Mesothelial cell of epicardium (in vitro differentiated cells): Measurements from ENCODE around the gene FABP6. TPM values are rescaled to one million over a fixed set of nuclear protein-coding genes. Genes with fewer than 3 reads are reported as not detected.

Source experiments
- DNase-seq, 2 experiments: peaks; one replicate each; pipeline ENCODE4 v3.0.0; 2021; ENCODE audit warnings: low spot score in 2 of 2; ENCODE audit not compliant: unreplicated experiment in 2 of 2
- H3K27ac Mint-ChIP-seq: 2 replicates; pipeline ENCODE4 v1.8.0; 2021; ENCODE audit warnings: mixed read lengths
- H3K27me3 Mint-ChIP-seq: 2 replicates; pipeline ENCODE4 v1.8.0; 2021; ENCODE audit warnings: low read depth, mixed read lengths
- H3K36me3 Mint-ChIP-seq: 2 replicates; pipeline ENCODE4 v1.8.0; 2021; ENCODE audit warnings: mixed read lengths
- H3K4me1 Mint-ChIP-seq: 2 replicates; pipeline ENCODE4 v1.8.0; 2021; ENCODE audit warnings: mixed read lengths
- H3K4me3 Mint-ChIP-seq: 2 replicates; pipeline ENCODE4 v1.8.0; 2021; ENCODE audit warnings: mild to moderate bottlenecking, moderate library complexity, mixed read lengths
- H3K9me3 Mint-ChIP-seq: 2 replicates; pipeline ENCODE4 v1.8.0; 2021; ENCODE audit warnings: mixed read lengths
- CTCF ChIP-seq: fragments of 200-600 bp; sonication (generic); IDR thresholded peaks from one replicate; pipeline ENCODE4 v1.5.0; 2021; ENCODE audit warnings: antibody characterized with exemption; ENCODE audit not compliant: unreplicated experiment
- total RNA-seq: library from RNA; stranded (reverse); gene quantifications from 3 replicates; pipeline ENCODE4 v1.2.1, GENCODE V29; 2021

Gene FABP6
- total RNA-seq, 1 donor from 2014 or later = not detected

DNA sequence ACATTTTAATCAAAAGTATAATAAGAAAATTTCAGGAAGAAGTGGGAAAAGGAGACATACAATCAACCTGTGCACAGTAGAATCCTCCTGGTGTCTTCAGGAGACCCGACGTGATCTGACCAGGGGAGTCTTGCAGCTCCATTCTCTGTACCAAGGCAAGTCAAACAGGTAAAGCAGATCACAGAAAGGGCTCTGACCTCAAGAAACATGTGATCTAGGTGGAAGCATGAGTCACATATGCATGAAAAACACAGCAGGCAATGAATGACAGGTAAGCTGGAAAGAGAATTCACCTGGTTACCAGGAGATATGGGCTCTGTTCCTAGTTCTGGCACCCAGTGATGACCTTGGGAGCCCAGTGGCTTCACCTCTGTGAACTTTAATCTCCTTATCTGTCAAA is 19.4 kb upstream of the FABP6 start:
- H3K36me3 Mint-ChIP-seq = no peaks in the 10 kb centered on the region

GRCh38 chr5:160210606-160211005 is 18.7 kb upstream of the FABP6 start:
- no peak for TF ChIP-seq CTCF
- DNase-seq = no peak
- no peak overlapping the region for H3K27ac Mint-ChIP-seq
- H3K4me1 Mint-ChIP-seq = peaks cover 3% of the 10 kb centered on the region
- no peaks in the 10 kb centered on the region for H3K9me3 Mint-ChIP-seq
- peaks cover 2% of the 10 kb centered on the region for H3K27me3 Mint-ChIP-seq
- H3K4me3 Mint-ChIP-seq = no peak overlapping the region
- no peaks in the 10 kb centered on the region for H3K36me3 Mint-ChIP-seq

More for the DNA sequence above, 19.4 kb upstream of the FABP6 start:
- no peaks in the 10 kb centered on the region for H3K27me3 Mint-ChIP-seq
- H3K27ac Mint-ChIP-seq = no peak overlapping the region
- H3K9me3 Mint-ChIP-seq = no peaks in the 10 kb centered on the region
- no peak for DNase-seq
- peaks cover 5% of the 10 kb centered on the region for H3K4me1 Mint-ChIP-seq
- no peak for TF ChIP-seq CTCF
- no peak overlapping the region for H3K4me3 Mint-ChIP-seq

DNA sequence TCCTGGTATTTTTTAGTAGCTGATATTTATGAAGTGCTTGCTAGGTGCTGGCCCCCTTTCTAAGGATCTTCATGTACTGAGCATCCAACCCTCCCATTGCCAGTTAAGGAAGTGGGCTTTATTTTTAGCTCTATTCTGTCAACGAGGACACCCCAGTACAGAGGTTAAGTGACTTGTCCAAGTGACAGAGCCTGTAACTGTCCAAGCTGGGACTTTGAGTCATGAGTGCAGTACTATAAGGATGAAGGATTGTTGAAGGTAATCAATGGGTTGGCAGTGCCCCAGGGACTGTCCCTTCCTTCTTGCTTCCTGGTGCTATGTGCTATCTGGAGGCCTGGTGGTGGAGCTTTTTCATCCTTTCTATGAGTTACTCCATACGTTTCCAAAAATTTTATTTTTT is 18.0 kb upstream of the FABP6 start:
- no peaks in the 10 kb centered on the region for H3K9me3 Mint-ChIP-seq
- no peak for TF ChIP-seq CTCF
- no peak for DNase-seq
- H3K36me3 Mint-ChIP-seq = no peaks in the 10 kb centered on the region
- no peak overlapping the region for H3K4me3 Mint-ChIP-seq
- no peaks in the 10 kb centered on the region for H3K4me1 Mint-ChIP-seq
- no peak overlapping the region for H3K27ac Mint-ChIP-seq
- H3K27me3 Mint-ChIP-seq = peaks cover 5% of the 10 kb centered on the region

DNA sequence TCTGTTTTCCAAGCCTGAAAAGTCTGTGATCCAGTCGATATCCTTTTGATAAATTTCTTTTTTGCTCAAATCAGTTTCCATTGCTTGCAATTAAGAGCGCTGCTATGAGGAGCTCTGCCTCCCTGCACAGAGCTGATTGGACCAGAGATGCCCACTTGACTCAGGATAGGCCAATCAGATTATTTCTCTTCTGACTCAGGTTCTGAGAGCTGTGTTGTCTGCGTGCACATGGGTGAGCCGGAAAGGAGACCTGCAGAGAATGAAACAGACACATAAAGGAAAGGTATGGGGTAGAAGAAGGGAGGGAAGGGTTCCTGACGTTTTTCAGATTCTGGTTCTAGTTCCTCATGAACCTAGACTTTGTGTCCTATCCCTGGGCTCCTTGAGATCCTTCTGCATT is 15.8 kb upstream of the FABP6 start:
- no peak overlapping the region for H3K27ac Mint-ChIP-seq
- TF ChIP-seq CTCF = no peak
- peaks cover 5% of the 10 kb centered on the region for H3K27me3 Mint-ChIP-seq
- H3K4me1 Mint-ChIP-seq = no peaks in the 10 kb centered on the region
- no peaks in the 10 kb centered on the region for H3K36me3 Mint-ChIP-seq
- H3K9me3 Mint-ChIP-seq = no peaks in the 10 kb centered on the region
- H3K4me3 Mint-ChIP-seq = no peak overlapping the region
- DNase-seq = no peak

GRCh38 chr5:160219356-160219755 is 9.9 kb upstream of the FABP6 start:
- no peak for TF ChIP-seq CTCF
- no peaks in the 10 kb centered on the region for H3K9me3 Mint-ChIP-seq

GRCh38 chr5:160221082-160221481 is 8.2 kb upstream of the FABP6 start:
- Mint-ChIP-seq H3K36me3 (no peaks in the 10 kb centered on the region), H3K27me3 (no peaks in the 10 kb centered on the region), H3K4me1 (no peaks in the 10 kb centered on the region), H3K4me3 (no peak overlapping the region), H3K9me3 (no peaks in the 10 kb centered on the region), H3K27ac (no peak overlapping the region)
- DNase-seq = no peak
- no peak for TF ChIP-seq CTCF

More at GRCh38 chr5:160219356-160219755, 9.9 kb upstream of the FABP6 start:
- peaks cover 5% of the 10 kb centered on the region for H3K27me3 Mint-ChIP-seq
- no peak for DNase-seq
- H3K36me3 Mint-ChIP-seq = no peaks in the 10 kb centered on the region
- no peak overlapping the region for H3K27ac Mint-ChIP-seq
- no peaks in the 10 kb centered on the region for H3K4me1 Mint-ChIP-seq
- H3K4me3 Mint-ChIP-seq = no peak overlapping the region
